PC-3 (cell line): ENCODE measurements around the gene HDAC8. TPM values are rescaled to one million over a fixed set of nuclear protein-coding genes. Genes with fewer than 3 reads are reported as not detected.

ENCODE experiments used
- ATAC-seq: fragments of 200-7000 bp; cut with Tn5 transposase; 2 replicates; pipeline ENCODE4 v1.9.1; 2020; ENCODE audit warnings: mild to moderate bottlenecking, moderate library complexity
- BruUV-seq: library from RNA; stranded (reverse); fragments of 400-500 nt; replicated peaks from 2 replicates; lab custom pipeline; 2021; lab: Mats Ljungman, UMichigan
- CTCF ChIA-PET: fragments of 300-600 bp; sonication (Branson Sonifier 250); formaldehyde crosslinking; loops from one replicate; lab custom pipeline; 2022; ENCODE audit warnings: antibody characterized with exemption; lab: Charles Lee
- POLR2A ChIA-PET: fragments of 300-600 bp; sonication (Branson Sonifier 250); formaldehyde crosslinking; loops from one replicate; lab custom pipeline; 2022; ENCODE audit warnings: antibody characterized with exemption; ENCODE audit not compliant: unreplicated experiment; lab: Charles Lee
- DNase-seq: peaks from one replicate; pipeline ENCODE4 v3.0.0-alpha.2; 2015
- H2AFZ ChIP-seq: fragments of 300-600 bp; sonication (generic); 2 replicates; pipeline ENCODE4 v1.6.0; 2016; ENCODE audit warnings: antibody characterized with exemption, low read length
- H3F3A ChIP-seq: fragments of 300-600 bp; sonication (generic); one replicate; pipeline ENCODE4 v1.6.0; 2017; ENCODE audit warnings: antibody characterized with exemption, low read length, control low read depth, mild to moderate bottlenecking; ENCODE audit not compliant: unreplicated experiment
- H3K27ac ChIP-seq: fragments of 300-600 bp; sonication (generic); 2 replicates; pipeline ENCODE4 v1.5.1; 2016; ENCODE audit warnings: mild to moderate bottlenecking, low read length
- H3K27me3 ChIP-seq: fragments of 300-600 bp; sonication (generic); 2 replicates; pipeline ENCODE4 v1.6.1; 2016; ENCODE audit warnings: low read length, mixed read lengths
- H3K36me3 ChIP-seq: fragments of 300-600 bp; sonication (generic); 2 replicates; pipeline ENCODE4 v1.6.1; 2016; ENCODE audit warnings: low read depth, mixed run types, low read length, mixed read lengths
- H3K4me1 ChIP-seq: fragments of 300-600 bp; sonication (generic); 2 replicates; pipeline ENCODE4 v1.5.1; 2016; ENCODE audit warnings: low read length; ENCODE audit not compliant: insufficient read depth
- H3K4me2 ChIP-seq: fragments of 300-600 bp; sonication (generic); 2 replicates; pipeline ENCODE4 v1.6.0; 2016; ENCODE audit warnings: low read length
- H3K4me3 ChIP-seq: fragments of 300-600 bp; sonication (generic); 2 replicates; pipeline ENCODE4 v1.5.1; 2016; ENCODE audit warnings: mild to moderate bottlenecking, low read length, mixed read lengths
- H3K79me2 ChIP-seq: fragments of 300-600 bp; sonication (generic); 2 replicates; pipeline ENCODE4 v1.6.1; 2017; ENCODE audit warnings: low read length, mixed read lengths
- H3K9ac ChIP-seq: fragments of 300-600 bp; sonication (generic); 2 replicates; pipeline ENCODE4 v1.6.0; 2016; ENCODE audit warnings: mild to moderate bottlenecking, low read length
- H3K9me2 ChIP-seq: fragments of 300-600 bp; sonication (generic); replicated peaks from 2 replicates; pipeline ENCODE4 v1.6.1; 2016; ENCODE audit warnings: mixed run types, low read length, mixed read lengths
- H3K9me3 ChIP-seq: fragments of 300-600 bp; sonication (generic); 2 replicates; pipeline ENCODE4 v1.6.1; 2016; ENCODE audit warnings: low read length, mixed read lengths
- H4K20me1 ChIP-seq: fragments of 300-600 bp; sonication (generic); 2 replicates; pipeline ENCODE4 v1.6.1; 2016; ENCODE audit warnings: low read length, mixed read lengths
- CTCF ChIP-seq: fragments of 300-600 bp; sonication (generic); conservative IDR thresholded peaks from 2 replicates; pipeline ENCODE4 v1.5.1; 2017; ENCODE audit warnings: antibody characterized with exemption, low read depth, mild to moderate bottlenecking, low read length
- EZH2 ChIP-seq: fragments of 300-600 bp; sonication (generic); IDR thresholded peaks from one replicate; pipeline ENCODE4 v1.6.1; 2017; ENCODE audit warnings: antibody characterized with exemption, mild to moderate bottlenecking, low read length; ENCODE audit not compliant: unreplicated experiment
- EZH2phosphoT487 ChIP-seq: fragments of 300-600 bp; sonication (generic); IDR thresholded peaks from 2 replicates; pipeline ENCODE4 v1.6.1; 2018; ENCODE audit warnings: mild to moderate bottlenecking, antibody characterized with exemption, low read length, borderline replicate concordance
- intact Hi-C: fragments of 100-400 bp; cut with micrococcal nuclease; formaldehyde crosslinking; loops from 2 replicates; pipeline ENCODE4 v1.9.0; 2023
- total RNA-seq: library from RNA; depleted of rRNA; stranded (reverse); fragments of >200 nt; gene quantifications from 2 replicates; pipeline ENCODE4 v1.2.3, GENCODE V29; 2014

Gene HDAC8
- total RNA-seq, 1 experiment from 2014 or later: 40.5 TPM

- DNase-seq: no peak
- CTCF ChIA-PET: no interaction called here
- no peak overlapping the region for H3K4me2 ChIP-seq
- no peaks in the 10 kb centered on the region for H3K79me2 ChIP-seq
- H2AFZ ChIP-seq: no peak overlapping the region
- no peaks in the 10 kb centered on the region for H3K9me3 ChIP-seq
- no peaks in the 10 kb centered on the region for H3K36me3 ChIP-seq
- no peaks in the 10 kb centered on the region for H3K27me3 ChIP-seq
- POLR2A ChIA-PET: no interaction called here
- H3K4me3 ChIP-seq: no peak overlapping the region
- H3K9me2 ChIP-seq: no peaks in the 10 kb centered on the region
- ATAC-seq: no peak
- H4K20me1 ChIP-seq: no peaks in the 10 kb centered on the region
- H3K27ac ChIP-seq: no peak overlapping the region
- no peaks in the 10 kb centered on the region for H3F3A ChIP-seq
- BruUV-seq: no TSS peak
- no peak for TF ChIP-seq EZH2
- TF ChIP-seq CTCF: no peak
- no peak for TF ChIP-seq EZH2phosphoT487
- no peaks in the 10 kb centered on the region for H3K4me1 ChIP-seq
- intact Hi-C loops: no loop called here
- no peak overlapping the region for H3K9ac ChIP-seq
These were observed 203.8 kb downstream of the HDAC8 start for GRCh38 chrX:72368796-72369195.

- POLR2A ChIA-PET: no interaction called here
- no peaks in the 10 kb centered on the region for H3K4me1 ChIP-seq
- H2AFZ ChIP-seq: no peak overlapping the region
- CTCF ChIA-PET: no interaction called here
- no peak overlapping the region for H3K27ac ChIP-seq
- H3K36me3 ChIP-seq: no peaks in the 10 kb centered on the region
- H3K79me2 ChIP-seq: no peaks in the 10 kb centered on the region
- BruUV-seq: no TSS peak
- no peaks in the 10 kb centered on the region for H3F3A ChIP-seq
- no peak overlapping the region for H3K4me3 ChIP-seq
- no peak overlapping the region for H3K4me2 ChIP-seq
- no peaks in the 10 kb centered on the region for H3K9me3 ChIP-seq
- no peaks in the 10 kb centered on the region for H4K20me1 ChIP-seq
- no peak overlapping the region for H3K9ac ChIP-seq
- TF ChIP-seq EZH2 (no peak), EZH2phosphoT487 (no peak), CTCF (no peak)
- DNase-seq: no peak
- no peaks in the 10 kb centered on the region for H3K27me3 ChIP-seq
- intact Hi-C loops: no loop called here
- ATAC-seq: no peak
- no peaks in the 10 kb centered on the region for H3K9me2 ChIP-seq
These were observed 205.1 kb downstream of the HDAC8 start for GRCh38 chrX:72367516-72367915.

GRCh38 chrX:72366701-72367454, 205.8 kb downstream of the HDAC8 start:
- no peak for TF ChIP-seq EZH2
- no peak for TF ChIP-seq EZH2phosphoT487
- no peak for TF ChIP-seq CTCF
- Histone ChIP-seq H3K27ac (no peak overlapping the region), H3K4me3 (no peak overlapping the region), H2AFZ (no peak overlapping the region), H3K9me3 (no peaks in the 10 kb centered on the region), H3K4me2 (no peak overlapping the region), H3K4me1 (no peaks in the 10 kb centered on the region), H3K27me3 (no peaks in the 10 kb centered on the region), H3K9me2 (no peaks in the 10 kb centered on the region), H4K20me1 (no peaks in the 10 kb centered on the region), H3K36me3 (no peaks in the 10 kb centered on the region), H3K79me2 (no peaks in the 10 kb centered on the region), H3F3A (no peaks in the 10 kb centered on the region), H3K9ac (no peak overlapping the region)
- POLR2A ChIA-PET: no interaction called here
- CTCF ChIA-PET: no interaction called here
- no peak for ATAC-seq
- no peak for DNase-seq
- intact Hi-C loops: no loop called here
- BruUV-seq: no TSS peak
